Measurements from ENCODE around the gene CD300LD. TPM values are rescaled to one million over a fixed set of nuclear protein-coding genes. Genes with fewer than 3 reads are reported as not detected.
A peak's percentile ranks its signal among the peaks of the same experiment; 100 is the strongest.

CD300LD gene
- total RNA-seq, 5 donors from 2014 or later (not counting 1 experiment from before 2014, with no cell fraction given) = 0.47 TPM; not detected in 4

- no peak overlapping the region for H3K27ac ChIP-seq (ENCODE audit: low read length)
- no peak for DNase-seq
- H3K27ac Mint-ChIP-seq = no peak overlapping the region
- H3K9me3 Mint-ChIP-seq = no peaks in the 10 kb centered on the region
- 75% methylated on average over 16 of the region's 23 CpGs for WGBS (ENCODE audit: insufficient coverage)
- no peaks in the 10 kb centered on the region for H3K9me3 ChIP-seq
- ChIA-PET POLR2A (interaction anchor here in 1 of 2 donors (0.5 kb wide), 1 partner anchor 66 kb away, joined by 5 read pairs; no protein-coding TSS in a partner anchor), CTCF (no interaction called here)
- peaks cover 0 to 38% of the 10 kb centered on the region in 2 experiments for H3K27me3 ChIP-seq (replicated peaks in 1 of 2; ENCODE audit: control insufficient read depth in 2 of 2, extremely low read depth in 1 of 2, insufficient read depth in 2 of 2, low read length in 1 of 2)
- H3K36me3 Mint-ChIP-seq = no peaks in the 10 kb centered on the region
- no peak overlapping the region for H3K4me3 Mint-ChIP-seq
- H3K36me3 ChIP-seq (ENCODE audit: control insufficient read depth in 2 of 2, extremely low read depth in 1 of 2, insufficient read depth in 1 of 2, low read length in 1 of 2) = no peaks in the 10 kb centered on the region
- peaks cover 0 to 3% (median 0%) of the 10 kb centered on the region in 3 donors for H3K4me1 Mint-ChIP-seq
- no peak for ATAC-seq (replicated peaks in 1 of 4)
- H3K4me3 ChIP-seq (ENCODE audit: control insufficient read depth in 1 of 2, extremely low read depth in 1 of 2, low read length in 1 of 2) = no peak overlapping the region
- peaks cover 0 to 4% of the 10 kb centered on the region in 2 experiments for H3K4me1 ChIP-seq (ENCODE audit: control insufficient read depth in 1 of 2, extremely low read depth in 1 of 2, insufficient read depth in 2 of 2, low read length in 2 of 2)
- H3K27me3 Mint-ChIP-seq = peaks cover 15 to 21% of the 10 kb centered on the region in 2 donors
Measured at GRCh38 chr17:74541176-74542111, 50.6 kb downstream of the CD300LD start.

GRCh38 chr17:74539281-74539820, 52.7 kb downstream of the CD300LD start:
- DNase-seq = no peak
- Histone ChIP-seq H3K4me3 (ENCODE audit: control insufficient read depth in 1 of 2, extremely low read depth in 1 of 2, low read length in 1 of 2) (no peak overlapping the region), H3K4me1 (ENCODE audit: control insufficient read depth in 1 of 2, extremely low read depth in 1 of 2, insufficient read depth in 2 of 2, low read length in 2 of 2) (no peaks in the 10 kb centered on the region), H3K9me3 (no peaks in the 10 kb centered on the region), H3K36me3 (ENCODE audit: control insufficient read depth in 2 of 2, extremely low read depth in 1 of 2, insufficient read depth in 1 of 2, low read length in 1 of 2) (no peaks in the 10 kb centered on the region), H3K27me3 (replicated peaks in 1 of 2; ENCODE audit: control insufficient read depth in 2 of 2, extremely low read depth in 1 of 2, insufficient read depth in 2 of 2, low read length in 1 of 2) (peaks cover 0 to 43% of the 10 kb centered on the region in 2 experiments), H3K27ac (ENCODE audit: low read length) (no peak overlapping the region)
- H3K4me3 Mint-ChIP-seq = no peak overlapping the region
- peaks cover 21 to 35% of the 10 kb centered on the region in 2 donors for H3K27me3 Mint-ChIP-seq
- peak overlapping the region in 1 of 2 donors; percentile 5 for H3K27ac Mint-ChIP-seq
- no peaks in the 10 kb centered on the region for H3K36me3 Mint-ChIP-seq
- H3K9me3 Mint-ChIP-seq = no peaks in the 10 kb centered on the region
- CTCF ChIA-PET = no interaction called here
- no peak for ATAC-seq (replicated peaks in 1 of 4)
- no peaks in the 10 kb centered on the region for H3K4me1 Mint-ChIP-seq
- WGBS (ENCODE audit: insufficient coverage) = 57% methylated on average over 9 of the region's 10 CpGs
- POLR2A ChIA-PET = interaction anchor here in 1 of 2 donors (0.6 kb wide), 1 partner anchor 9 kb away, joined by 4 read pairs; no protein-coding TSS in a partner anchor

- Mint-ChIP-seq H3K4me3 (no peak overlapping the region), H3K36me3 (no peaks in the 10 kb centered on the region), H3K9me3 (no peaks in the 10 kb centered on the region), H3K4me1 (peaks cover 4 to 14% (median 6%) of the 10 kb centered on the region in 3 donors), H3K27ac (no peak overlapping the region), H3K27me3 (peaks cover 31 to 52% of the 10 kb centered on the region in 2 donors)
- CTCF ChIA-PET = no interaction called here
- Histone ChIP-seq H3K9me3 (no peaks in the 10 kb centered on the region), H3K36me3 (ENCODE audit: control insufficient read depth in 2 of 2, extremely low read depth in 1 of 2, insufficient read depth in 1 of 2, low read length in 1 of 2) (no peaks in the 10 kb centered on the region), H3K27ac (ENCODE audit: low read length) (no peak overlapping the region), H3K27me3 (replicated peaks in 1 of 2; ENCODE audit: control insufficient read depth in 2 of 2, extremely low read depth in 1 of 2, insufficient read depth in 2 of 2, low read length in 1 of 2) (peaks cover 0 to 53% of the 10 kb centered on the region in 2 experiments), H3K4me1 (ENCODE audit: control insufficient read depth in 1 of 2, extremely low read depth in 1 of 2, insufficient read depth in 2 of 2, low read length in 2 of 2) (peaks cover 0 to 3% of the 10 kb centered on the region in 2 experiments), H3K4me3 (ENCODE audit: control insufficient read depth in 1 of 2, extremely low read depth in 1 of 2, low read length in 1 of 2) (no peak overlapping the region)
- ATAC-seq (replicated peaks in 1 of 4) = no peak
- DNase-seq = no peak
- WGBS (ENCODE audit: insufficient coverage) = 71% methylated on average over 2 of the region's 3 CpGs
- POLR2A ChIA-PET = no interaction called here
Measured at GRCh38 chr17:74536890-74537289, 55.2 kb downstream of the CD300LD start.

- H3K9me3 Mint-ChIP-seq = no peaks in the 10 kb centered on the region
- H3K27me3 ChIP-seq (replicated peaks in 1 of 2; ENCODE audit: control insufficient read depth in 2 of 2, extremely low read depth in 1 of 2, insufficient read depth in 2 of 2, low read length in 1 of 2) = peaks cover 0 to 45% of the 10 kb centered on the region in 2 experiments
- ChIA-PET CTCF (interaction anchor here (0.5 to 2.0 kb wide), 4 partner anchors 163 to 586 kb away, joined by 3 to 7 read pairs (median 5); no protein-coding TSS in a partner anchor), POLR2A (no interaction called here)
- H3K4me3 Mint-ChIP-seq = no peak overlapping the region
- peaks cover 4 to 14% (median 6%) of the 10 kb centered on the region in 3 donors for H3K4me1 Mint-ChIP-seq
- no peaks in the 10 kb centered on the region for H3K36me3 ChIP-seq (ENCODE audit: control insufficient read depth in 2 of 2, extremely low read depth in 1 of 2, insufficient read depth in 1 of 2, low read length in 1 of 2)
- no peaks in the 10 kb centered on the region for H3K36me3 Mint-ChIP-seq
- no peaks in the 10 kb centered on the region for H3K9me3 ChIP-seq
- H3K27me3 Mint-ChIP-seq = peaks cover 43 to 48% of the 10 kb centered on the region in 2 donors
- no peak overlapping the region for H3K4me3 ChIP-seq (ENCODE audit: control insufficient read depth in 1 of 2, extremely low read depth in 1 of 2, low read length in 1 of 2)
- no peak overlapping the region for H3K27ac Mint-ChIP-seq
- 6% methylated on average over 5 of the region's 10 CpGs for WGBS (ENCODE audit: insufficient coverage)
- peak in 2 of 4 experiments; percentile 36 to 37 for ATAC-seq (replicated peaks in 1 of 4)
- H3K4me1 ChIP-seq (ENCODE audit: control insufficient read depth in 1 of 2, extremely low read depth in 1 of 2, insufficient read depth in 2 of 2, low read length in 2 of 2) = peaks cover 0 to 4% of the 10 kb centered on the region in 2 experiments
- DNase-seq = peak in 10 of 35 experiments; percentile 14 to 54 (median 27)
- H3K27ac ChIP-seq (ENCODE audit: low read length) = no peak overlapping the region
Measured at GRCh38 chr17:74532115-74532514, 60.0 kb downstream of the CD300LD start.

DNA sequence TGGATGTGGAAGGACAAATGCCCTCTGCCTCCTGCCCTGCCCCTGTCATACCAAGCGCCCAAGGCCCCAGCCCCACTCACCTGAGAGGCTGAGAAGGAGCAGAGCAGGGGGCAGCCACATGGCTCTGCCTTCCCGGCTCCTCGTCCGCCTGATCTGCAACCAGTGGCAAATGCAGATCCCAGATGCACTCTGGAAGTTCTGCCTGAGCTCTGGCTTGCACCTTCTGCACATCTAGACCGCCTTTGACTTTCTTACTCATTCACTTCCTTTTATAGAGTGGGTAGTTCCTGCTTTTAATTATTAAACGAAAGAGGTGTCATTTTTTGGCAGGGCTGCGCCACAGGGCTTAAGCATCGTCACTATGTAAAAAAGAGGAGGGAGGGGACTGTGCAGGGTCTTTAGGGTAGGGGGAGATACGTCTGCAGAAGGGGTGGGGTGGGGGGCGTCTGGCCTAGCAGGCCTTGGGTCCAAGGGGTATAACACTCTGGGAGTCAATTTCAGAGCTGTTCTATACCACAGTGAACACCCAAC, 60.8 kb downstream of the CD300LD start, which contains the start of gene CD300LB:
CD300LB (minus strand) TSS at position 245 of the 531 bp plus-strand sequence; CDS start at position 120, 125 bp downstream.
- ATAC-seq (replicated peaks in 1 of 4) = no peak
- no peak within 1 kb of the TSS for H3K27ac ChIP-seq (ENCODE audit: low read length)
- no peak within 1 kb of the TSS for H3K4me3 Mint-ChIP-seq
- 72% methylated on average over 3 of the region's 10 CpGs for WGBS (ENCODE audit: insufficient coverage)
- peak in 2 of 35 experiments; percentile 4 to 8 for DNase-seq
- no peak within 1 kb of the TSS for H3K4me3 ChIP-seq (ENCODE audit: control insufficient read depth in 1 of 2, extremely low read depth in 1 of 2, low read length in 1 of 2)
- no peak within 1 kb of the TSS for H3K27ac Mint-ChIP-seq
- ChIA-PET POLR2A (no interaction called here), CTCF (interaction anchor here in 1 of 2 donors (0.6 kb wide), 2 partner anchors 165 to 587 kb away, joined by 4 to 8 read pairs; no protein-coding TSS in a partner anchor)
- H3K4me1 Mint-ChIP-seq = peaks cover 4 to 14% (median 6%) of the 10 kb centered on the region in 3 donors
- no peaks in the 10 kb centered on the region for H3K9me3 ChIP-seq
- H3K27me3 Mint-ChIP-seq = peaks cover 37 to 41% of the 10 kb centered on the region in 2 donors
- no peaks in the 10 kb centered on the region for H3K9me3 Mint-ChIP-seq
- no peaks in the 10 kb centered on the region for H3K36me3 Mint-ChIP-seq
- peaks cover 0 to 51% of the 10 kb centered on the region in 2 experiments for H3K27me3 ChIP-seq (replicated peaks in 1 of 2; ENCODE audit: control insufficient read depth in 2 of 2, extremely low read depth in 1 of 2, insufficient read depth in 2 of 2, low read length in 1 of 2)
- H3K4me1 ChIP-seq (ENCODE audit: control insufficient read depth in 1 of 2, extremely low read depth in 1 of 2, insufficient read depth in 2 of 2, low read length in 2 of 2) = peaks cover 0 to 4% of the 10 kb centered on the region in 2 experiments
- no peaks in the 10 kb centered on the region for H3K36me3 ChIP-seq (ENCODE audit: control insufficient read depth in 2 of 2, extremely low read depth in 1 of 2, insufficient read depth in 1 of 2, low read length in 1 of 2)

- Mint-ChIP-seq H3K36me3 (no peaks in the 10 kb centered on the region), H3K4me3 (no peak overlapping the region), H3K27ac (no peak overlapping the region), H3K9me3 (no peaks in the 10 kb centered on the region), H3K27me3 (peaks cover 37 to 38% of the 10 kb centered on the region in 2 donors), H3K4me1 (peaks cover 4 to 14% (median 6%) of the 10 kb centered on the region in 3 donors)
- no peak for DNase-seq
- Histone ChIP-seq H3K27ac (ENCODE audit: low read length) (no peak overlapping the region), H3K4me3 (ENCODE audit: control insufficient read depth in 1 of 2, extremely low read depth in 1 of 2, low read length in 1 of 2) (no peak overlapping the region), H3K27me3 (replicated peaks in 1 of 2; ENCODE audit: control insufficient read depth in 2 of 2, extremely low read depth in 1 of 2, insufficient read depth in 2 of 2, low read length in 1 of 2) (peaks cover 0 to 56% of the 10 kb centered on the region in 2 experiments), H3K9me3 (no peaks in the 10 kb centered on the region), H3K36me3 (ENCODE audit: control insufficient read depth in 2 of 2, extremely low read depth in 1 of 2, insufficient read depth in 1 of 2, low read length in 1 of 2) (no peaks in the 10 kb centered on the region), H3K4me1 (ENCODE audit: control insufficient read depth in 1 of 2, extremely low read depth in 1 of 2, insufficient read depth in 2 of 2, low read length in 2 of 2) (peaks cover 0 to 4% of the 10 kb centered on the region in 2 experiments)
- CTCF ChIA-PET = interaction anchor here in 1 of 2 donors (0.6 kb wide), 1 partner anchor 164 kb away, joined by 8 read pairs; no protein-coding TSS in a partner anchor
- 100% methylated on average over 1 of the region's 5 CpGs for WGBS (ENCODE audit: insufficient coverage)
- no peak for ATAC-seq (replicated peaks in 1 of 4)
- POLR2A ChIA-PET = no interaction called here
Measured at GRCh38 chr17:74530831-74531150, 61.3 kb downstream of the CD300LD start.
